Stimulated activated CD8-positive, alpha-beta memory T cell treated with anti-CD3 and anti-CD28 coated beads, Interleukin-4, amount 100 ng/mL, for 24 hours (primary cell): Measurements from ENCODE around the gene SLC44A5.
"Not testable (repeated sequence)": the region's sequence is repeated elsewhere in the genome, so short reads cannot be mapped to it uniquely, and the experiment has no call there.

ENCODE experiments used
- DNase-seq: peaks from one replicate; pipeline ENCODE4 v3.0.0-alpha.2; 2020; ENCODE audit warnings: low read depth

Gene SLC44A5

GRCh38 chr1:75273110-75273509 lies 337.8 kb downstream of the SLC44A5 start:
- no peak for DNase-seq

GRCh38 chr1:75265792-75266191 lies 345.1 kb downstream of the SLC44A5 start:
- no peak for DNase-seq

- DNase-seq: no peak
These were observed 346.8 kb downstream of the SLC44A5 start for GRCh38 chr1:75264112-75264511.

- DNase-seq: not testable (repeated sequence)
These were observed 347.3 kb downstream of the SLC44A5 start for GRCh38 chr1:75263616-75264015.

- DNase-seq: not testable (repeated sequence)
These were observed 349.0 kb downstream of the SLC44A5 start for GRCh38 chr1:75261946-75262345.

GRCh38 chr1:75258351-75258750 lies 352.6 kb downstream of the SLC44A5 start:
- DNase-seq: no peak

GRCh38 chr1:75257424-75257823 lies 353.5 kb downstream of the SLC44A5 start:
- DNase-seq: no peak

- DNase-seq: not testable (repeated sequence)
These were observed 360.8 kb downstream of the SLC44A5 start for GRCh38 chr1:75250114-75250513.

GRCh38 chr1:75245239-75245638 lies 365.7 kb downstream of the SLC44A5 start:
- DNase-seq: no peak

GRCh38 chr1:75243124-75243523 lies 367.8 kb downstream of the SLC44A5 start:
- no peak for DNase-seq

- DNase-seq: no peak
These were observed 373.6 kb downstream of the SLC44A5 start for GRCh38 chr1:75237316-75237715.

GRCh38 chr1:75234562-75234961 lies 376.4 kb downstream of the SLC44A5 start:
- DNase-seq: no peak

- DNase-seq: no peak
These were observed 377.5 kb downstream of the SLC44A5 start for GRCh38 chr1:75233302-75233929.

- no peak for DNase-seq
These were observed 390.8 kb downstream of the SLC44A5 start for GRCh38 chr1:75220072-75220471.

GRCh38 chr1:75214017-75214416 lies 396.9 kb downstream of the SLC44A5 start:
- no peak for DNase-seq

- no peak for DNase-seq
These were observed 399.3 kb downstream of the SLC44A5 start for GRCh38 chr1:75211648-75212047.

- DNase-seq: no peak
These were observed 402.1 kb downstream of the SLC44A5 start for GRCh38 chr1:75208862-75209261.

GRCh38 chr1:75203415-75204277 lies 407.3 kb downstream of the SLC44A5 start:
- DNase-seq: no peak

- no peak for DNase-seq
These were observed 408.2 kb downstream of the SLC44A5 start for GRCh38 chr1:75202751-75203150.

GRCh38 chr1:75198761-75199160 lies 412.2 kb downstream of the SLC44A5 start:
- no peak for DNase-seq

- DNase-seq: no peak
These were observed 412.8 kb downstream of the SLC44A5 start for GRCh38 chr1:75198163-75198562.

GRCh38 chr1:75188892-75189291 lies 422.0 kb downstream of the SLC44A5 start:
- DNase-seq: no peak

- not testable (repeated sequence) for DNase-seq
These were observed 429.5 kb downstream of the SLC44A5 start for GRCh38 chr1:75181214-75181955.
